Calu3 (cell line): ENCODE data around the gene UMOD. TPM values are rescaled to one million over a fixed set of nuclear protein-coding genes. Genes with fewer than 3 reads are reported as not detected.

Experiments
- BruUV-seq: library from RNA; stranded (reverse); fragments of 400-500 nt; replicated peaks from 2 replicates; lab custom pipeline; 2021; lab: Mats Ljungman, UMichigan
- CTCF ChIA-PET: fragments of 300-600 bp; sonication (Branson Sonifier 250); formaldehyde crosslinking; loops from one replicate; lab custom pipeline; 2022; ENCODE audit warnings: antibody characterized with exemption; lab: Charles Lee
- DNase-seq: peaks from one replicate; pipeline ENCODE4 v3.0.0; 2022
- H3K27ac Mint-ChIP-seq: one replicate; pipeline ENCODE4 v1.8.0; 2022; ENCODE audit warnings: mixed read lengths; ENCODE audit not compliant: unreplicated experiment
- H3K27me3 Mint-ChIP-seq: one replicate; pipeline ENCODE4 v1.8.0; 2022; ENCODE audit warnings: mixed read lengths; ENCODE audit not compliant: unreplicated experiment
- H3K36me3 Mint-ChIP-seq: one replicate; pipeline ENCODE4 v1.8.0; 2022; ENCODE audit warnings: mild to moderate bottlenecking, moderate library complexity, mixed read lengths; ENCODE audit not compliant: insufficient read depth, unreplicated experiment
- H3K4me1 Mint-ChIP-seq: one replicate; pipeline ENCODE4 v1.8.0; 2022; ENCODE audit warnings: mild to moderate bottlenecking, low read depth, mixed read lengths; ENCODE audit not compliant: unreplicated experiment
- H3K4me3 Mint-ChIP-seq: one replicate; pipeline ENCODE4 v1.8.0; 2022; ENCODE audit warnings: mild to moderate bottlenecking, low read depth, moderate library complexity, mixed read lengths; ENCODE audit not compliant: unreplicated experiment
- H3K9me3 Mint-ChIP-seq: one replicate; pipeline ENCODE4 v1.8.0; 2022; ENCODE audit warnings: low read depth, mixed read lengths; ENCODE audit not compliant: unreplicated experiment
- CTCF ChIP-seq: fragments of 200-600 bp; IDR thresholded peaks from one replicate; pipeline ENCODE4 v1.8.0; 2022; ENCODE audit warnings: antibody characterized with exemption; ENCODE audit not compliant: unreplicated experiment
- intact Hi-C: fragments of 100-400 bp; cut with micrococcal nuclease; formaldehyde crosslinking; loops from one replicate; pipeline ENCODE4 v1.10.0; 2022; ENCODE audit not compliant: unreplicated experiment
- total RNA-seq: library from RNA; stranded (reverse); gene quantifications from 2 replicates; pipeline ENCODE4 v1.2.3, GENCODE V29; 2022

Gene UMOD
- total RNA-seq, 1 experiment from 2014 or later = not detected

DNA sequence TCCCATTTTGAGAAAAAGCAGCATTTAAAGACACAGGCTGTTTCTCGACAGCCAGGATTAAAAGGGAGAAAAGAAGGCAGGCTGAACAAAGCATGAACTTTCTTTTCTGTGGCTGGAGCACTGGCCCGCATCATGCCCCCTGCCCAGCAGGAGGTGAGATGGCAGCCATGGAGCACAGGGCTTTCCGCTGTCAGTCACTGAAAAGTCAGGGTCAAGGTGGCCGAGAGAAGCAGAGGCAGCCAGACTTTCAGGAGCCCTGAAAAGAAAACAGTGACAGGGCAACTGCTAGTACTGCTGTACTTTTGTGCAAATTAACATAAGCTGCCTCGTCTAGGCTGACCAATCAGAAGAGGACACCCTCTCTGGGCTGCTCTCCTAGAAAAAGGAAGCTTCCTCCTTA, 19.4 kb downstream of the UMOD start:
- Mint-ChIP-seq H3K4me3 (no peak overlapping the region), H3K27me3 (peaks cover 70% of the 10 kb centered on the region), H3K4me1 (no peaks in the 10 kb centered on the region), H3K36me3 (no peaks in the 10 kb centered on the region), H3K9me3 (no peaks in the 10 kb centered on the region), H3K27ac (no peak overlapping the region)
- CTCF ChIA-PET = no interaction called here
- BruUV-seq = no TSS peak
- intact Hi-C loops = no loop called here
- no peak for DNase-seq
- TF ChIP-seq CTCF = no peak

DNA sequence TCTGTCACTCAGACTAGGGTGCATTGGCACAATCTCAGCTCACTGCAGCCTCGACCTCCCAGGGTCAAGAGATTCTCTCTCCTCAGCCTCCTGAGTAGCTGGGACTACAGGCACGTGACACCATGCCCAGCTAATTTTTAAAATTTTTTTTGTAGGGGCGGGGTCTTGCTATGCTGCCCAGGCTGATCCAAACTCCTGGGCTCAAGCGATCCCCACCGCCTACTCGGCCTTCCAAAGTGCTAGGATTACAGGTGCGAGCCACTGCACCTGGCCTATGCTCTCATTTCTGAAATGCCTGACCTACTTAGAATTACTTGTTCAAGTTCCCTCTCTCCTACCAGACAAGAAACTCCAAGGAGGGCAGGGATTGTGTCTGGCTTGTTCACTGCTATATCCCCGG, 20.1 kb downstream of the UMOD start:
- no peak for TF ChIP-seq CTCF
- CTCF ChIA-PET = no interaction called here
- Mint-ChIP-seq H3K4me1 (no peaks in the 10 kb centered on the region), H3K27ac (no peak overlapping the region), H3K36me3 (no peaks in the 10 kb centered on the region), H3K27me3 (peaks cover 65% of the 10 kb centered on the region), H3K4me3 (no peak overlapping the region), H3K9me3 (no peaks in the 10 kb centered on the region)
- no TSS peak for BruUV-seq
- intact Hi-C loops = no loop called here
- no peak for DNase-seq

- H3K36me3 Mint-ChIP-seq = no peaks in the 10 kb centered on the region
- CTCF ChIA-PET = no interaction called here
- no TSS peak for BruUV-seq
- H3K4me1 Mint-ChIP-seq = no peaks in the 10 kb centered on the region
- H3K27ac Mint-ChIP-seq = no peak overlapping the region
- intact Hi-C loops = no loop called here
- TF ChIP-seq CTCF = no peak
- DNase-seq = no peak
- H3K4me3 Mint-ChIP-seq = no peak overlapping the region
- H3K9me3 Mint-ChIP-seq = no peaks in the 10 kb centered on the region
- H3K27me3 Mint-ChIP-seq = peaks cover 60% of the 10 kb centered on the region
Measured at GRCh38 chr16:20331635-20332034, 20.9 kb downstream of the UMOD start.

DNA sequence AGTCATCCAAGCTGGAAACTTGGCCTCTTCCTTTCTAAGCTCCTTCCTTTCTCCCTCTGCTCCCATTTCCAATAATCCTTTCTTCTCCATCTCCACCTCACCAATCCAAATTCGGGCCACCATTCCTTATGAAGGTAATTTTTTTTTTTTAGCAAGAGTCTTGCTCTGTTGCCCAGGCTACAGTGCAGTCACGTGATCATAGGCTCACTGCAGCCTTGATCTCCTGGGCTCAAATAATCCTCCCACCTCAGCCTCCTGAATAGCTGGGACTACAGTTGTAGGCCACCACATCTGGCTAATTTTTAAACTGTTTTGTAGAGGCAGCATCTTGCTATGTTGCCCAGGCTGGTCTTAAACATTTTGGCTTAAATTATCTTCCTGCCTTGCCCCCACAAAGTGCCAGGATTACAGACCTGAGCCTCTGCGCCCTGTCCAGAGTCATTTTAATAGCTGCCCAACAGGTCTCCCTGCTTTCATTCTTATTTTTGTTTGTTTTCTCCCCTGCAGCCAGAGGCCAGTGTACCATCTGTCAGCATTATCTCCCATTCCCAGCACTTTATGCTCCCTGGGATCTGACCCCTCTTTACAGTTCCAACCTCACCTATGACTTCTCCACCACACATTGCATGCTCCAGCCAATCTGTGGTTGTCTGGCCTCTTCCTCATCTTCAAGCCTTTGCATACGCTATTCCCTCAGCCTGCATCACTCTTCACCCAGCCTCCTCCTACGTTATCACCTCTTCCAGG, 22.9 kb downstream of the UMOD start:
- Mint-ChIP-seq H3K4me1 (no peaks in the 10 kb centered on the region), H3K9me3 (no peaks in the 10 kb centered on the region), H3K27ac (no peak overlapping the region), H3K36me3 (no peaks in the 10 kb centered on the region), H3K4me3 (no peak overlapping the region), H3K27me3 (peaks cover 51% of the 10 kb centered on the region)
- no peak for TF ChIP-seq CTCF
- no TSS peak for BruUV-seq
- CTCF ChIA-PET = no interaction called here
- DNase-seq = no peak
- intact Hi-C loops = no loop called here
